Uterus (tissue), 2 donors: ENCODE data around the gene ZNF740.

Experiments
- POLR2A ChIP-seq, 2 donors: fragments of 450-650 bp; IDR thresholded peaks; one replicate each; pipeline ENCODE4 v1.6.1; 2016; ENCODE audit warnings: antibody characterized with exemption in 2 of 2, mild to moderate bottlenecking in 1 of 2, moderate library complexity in 1 of 2
- TF ChIP-seq, protein P1 (sequence below), 4 experiments: fragments of 200-600 bp in 2 of 4; fragments of 450-650 bp in 2 of 4; sonication (generic) in 2 of 4; IDR thresholded peaks; one replicate each; pipeline ENCODE4 v1.5.1; 2016 to 2019; ENCODE audit warnings: antibody characterized with exemption in 4 of 4, mild to moderate bottlenecking in 2 of 4, moderate library complexity in 1 of 4

- TF ChIP-seq, protein P1, sequence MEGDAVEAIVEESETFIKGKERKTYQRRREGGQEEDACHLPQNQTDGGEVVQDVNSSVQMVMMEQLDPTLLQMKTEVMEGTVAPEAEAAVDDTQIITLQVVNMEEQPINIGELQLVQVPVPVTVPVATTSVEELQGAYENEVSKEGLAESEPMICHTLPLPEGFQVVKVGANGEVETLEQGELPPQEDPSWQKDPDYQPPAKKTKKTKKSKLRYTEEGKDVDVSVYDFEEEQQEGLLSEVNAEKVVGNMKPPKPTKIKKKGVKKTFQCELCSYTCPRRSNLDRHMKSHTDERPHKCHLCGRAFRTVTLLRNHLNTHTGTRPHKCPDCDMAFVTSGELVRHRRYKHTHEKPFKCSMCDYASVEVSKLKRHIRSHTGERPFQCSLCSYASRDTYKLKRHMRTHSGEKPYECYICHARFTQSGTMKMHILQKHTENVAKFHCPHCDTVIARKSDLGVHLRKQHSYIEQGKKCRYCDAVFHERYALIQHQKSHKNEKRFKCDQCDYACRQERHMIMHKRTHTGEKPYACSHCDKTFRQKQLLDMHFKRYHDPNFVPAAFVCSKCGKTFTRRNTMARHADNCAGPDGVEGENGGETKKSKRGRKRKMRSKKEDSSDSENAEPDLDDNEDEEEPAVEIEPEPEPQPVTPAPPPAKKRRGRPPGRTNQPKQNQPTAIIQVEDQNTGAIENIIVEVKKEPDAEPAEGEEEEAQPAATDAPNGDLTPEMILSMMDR (IDR thresholded peaks at IDR 0.05), result no peak
- no peak for TF ChIP-seq POLR2A (IDR thresholded peaks at IDR 0.05)
Observed at GRCh38 chr12:53227836-53228235, 47.3 kb downstream of the ZNF740 start.
